GM12864 (cell line): Measurements from ENCODE around the gene REV3L.

Experiments used
- DNase-seq: peaks from one replicate; pipeline ENCODE4 v3.0.0-alpha.2; 2011; ENCODE audit warnings: low read depth
- H3K4me3 ChIP-seq: 2 replicates; pipeline ENCODE4 v1.5.1; 2011; ENCODE audit warnings: mild to moderate bottlenecking, low read depth, low read length, control low read depth
- CTCF ChIP-seq: IDR thresholded peaks from 2 replicates; pipeline ENCODE4 v1.5.1; 2011; ENCODE audit warnings: low read depth, mild to moderate bottlenecking, moderate library complexity, low read length, control low read depth, inconsistent platforms; ENCODE audit errors: missing control alignments

Gene REV3L

GRCh38 chr6:111411978-111412566, 70.9 kb downstream of the REV3L start:
- TF ChIP-seq CTCF = no peak
- no peak for DNase-seq

GRCh38 chr6:111411046-111411445, 72.0 kb downstream of the REV3L start:
- H3K4me3 ChIP-seq = no peak overlapping the region
- TF ChIP-seq CTCF = no peak
- no peak for DNase-seq

More at GRCh38 chr6:111411978-111412566, 70.9 kb downstream of the REV3L start:
- H3K4me3 ChIP-seq = no peak overlapping the region

- no peak overlapping the region for H3K4me3 ChIP-seq
- TF ChIP-seq CTCF = no peak
- DNase-seq = no peak
These were observed 72.6 kb downstream of the REV3L start for GRCh38 chr6:111410371-111410770.

GRCh38 chr6:111409430-111409829, 73.6 kb downstream of the REV3L start:
- no peak for TF ChIP-seq CTCF
- DNase-seq = no peak
- H3K4me3 ChIP-seq = no peak overlapping the region

- TF ChIP-seq CTCF = no peak
These were observed 75.3 kb downstream of the REV3L start for GRCh38 chr6:111407686-111408085.

GRCh38 chr6:111406200-111406721, 76.8 kb downstream of the REV3L start:
- DNase-seq = peak; percentile 91
- no peak overlapping the region for H3K4me3 ChIP-seq

More at GRCh38 chr6:111407686-111408085, 75.3 kb downstream of the REV3L start:
- no peak overlapping the region for H3K4me3 ChIP-seq
- no peak for DNase-seq

More at GRCh38 chr6:111406200-111406721, 76.8 kb downstream of the REV3L start:
- TF ChIP-seq CTCF = no peak
